ENCODE results near the gene USP20.
A peak's percentile ranks its signal among the peaks of the same experiment; 100 is the strongest.

USP20 gene

GRCh38 chr9:129849901-129850300 lies 14.6 kb downstream of the USP20 start:
- Histone ChIP-seq H3K27me3 (no peaks in the 10 kb centered on the region), H3K9me3 (no peaks in the 10 kb centered on the region), H3K27ac (peak overlapping the region; percentile 70 to 75), H3K4me1 (peaks cover 0 to 42% (median 26%) of the 10 kb centered on the region in 4 donors), H3K36me3 (peaks cover 28 to 45% (median 30%) of the 10 kb centered on the region in 3 donors), H3K4me3 (no peak overlapping the region)
- no peak for TF ChIP-seq CTCF (IDR thresholded peaks at IDR 0.05)
- no peak for DNase-seq
- intact Hi-C loops (cut with DNase I; ENCODE audit: low total_unique reads): no loop called here

- Histone ChIP-seq H3K36me3 (peaks cover 29 to 55% (median 30%) of the 10 kb centered on the region in 3 donors), H3K4me3 (no peak overlapping the region), H3K27ac (peak overlapping the region; percentile 70 to 75), H3K4me1 (peaks cover 0 to 49% (median 30%) of the 10 kb centered on the region in 4 donors), H3K27me3 (no peaks in the 10 kb centered on the region), H3K9me3 (no peaks in the 10 kb centered on the region)
- no peak for DNase-seq
- no peak for TF ChIP-seq CTCF (IDR thresholded peaks at IDR 0.05)
- intact Hi-C loops (cut with DNase I; ENCODE audit: low total_unique reads): no loop called here
Measured at GRCh38 chr9:129850821-129851550, 15.7 kb downstream of the USP20 start.

- Histone ChIP-seq H3K9me3 (no peaks in the 10 kb centered on the region), H3K27me3 (no peaks in the 10 kb centered on the region), H3K27ac (peak overlapping the region; percentile 70 to 75), H3K4me1 (peaks cover 0 to 57% (median 37%) of the 10 kb centered on the region in 4 donors), H3K36me3 (peaks cover 29 to 61% (median 30%) of the 10 kb centered on the region in 3 donors), H3K4me3 (no peak overlapping the region)
- no peak for TF ChIP-seq CTCF (IDR thresholded peaks at IDR 0.05)
- no peak for DNase-seq
- intact Hi-C loops (cut with DNase I; ENCODE audit: low total_unique reads): no loop called here
Measured at GRCh38 chr9:129851821-129852220, 16.6 kb downstream of the USP20 start.

- Histone ChIP-seq H3K4me1 (peaks cover 0 to 64% (median 39%) of the 10 kb centered on the region in 4 donors), H3K27ac (peak overlapping the region in 1 of 2 donors; percentile 75), H3K4me3 (no peak overlapping the region), H3K9me3 (no peaks in the 10 kb centered on the region), H3K27me3 (no peaks in the 10 kb centered on the region), H3K36me3 (peaks cover 30 to 68% (median 32%) of the 10 kb centered on the region in 3 donors)
- TF ChIP-seq CTCF (IDR thresholded peaks at IDR 0.05): no peak
- intact Hi-C loops (cut with DNase I; ENCODE audit: low total_unique reads): no loop called here
- no peak for DNase-seq
Measured at GRCh38 chr9:129852579-129852978, 17.3 kb downstream of the USP20 start.

- no peak for DNase-seq
- no peaks in the 10 kb centered on the region for H3K27me3 ChIP-seq
- TF ChIP-seq CTCF (IDR thresholded peaks at IDR 0.05): no peak
- H3K9me3 ChIP-seq: no peaks in the 10 kb centered on the region
- peaks cover 0 to 57% (median 37%) of the 10 kb centered on the region in 4 donors for H3K4me1 ChIP-seq
- intact Hi-C loops (cut with DNase I; ENCODE audit: low total_unique reads): no loop called here
- H3K27ac ChIP-seq: peak overlapping the region in 1 of 2 donors; percentile 5
- peaks cover 36 to 78% (median 42%) of the 10 kb centered on the region in 3 donors for H3K36me3 ChIP-seq
- H3K4me3 ChIP-seq: no peak overlapping the region
Measured at GRCh38 chr9:129853614-129854013, 18.4 kb downstream of the USP20 start.

All from tibial artery (tissue), 4 donors.